Measurements from ENCODE around the gene IL18BP.

Gene IL18BP

DNA sequence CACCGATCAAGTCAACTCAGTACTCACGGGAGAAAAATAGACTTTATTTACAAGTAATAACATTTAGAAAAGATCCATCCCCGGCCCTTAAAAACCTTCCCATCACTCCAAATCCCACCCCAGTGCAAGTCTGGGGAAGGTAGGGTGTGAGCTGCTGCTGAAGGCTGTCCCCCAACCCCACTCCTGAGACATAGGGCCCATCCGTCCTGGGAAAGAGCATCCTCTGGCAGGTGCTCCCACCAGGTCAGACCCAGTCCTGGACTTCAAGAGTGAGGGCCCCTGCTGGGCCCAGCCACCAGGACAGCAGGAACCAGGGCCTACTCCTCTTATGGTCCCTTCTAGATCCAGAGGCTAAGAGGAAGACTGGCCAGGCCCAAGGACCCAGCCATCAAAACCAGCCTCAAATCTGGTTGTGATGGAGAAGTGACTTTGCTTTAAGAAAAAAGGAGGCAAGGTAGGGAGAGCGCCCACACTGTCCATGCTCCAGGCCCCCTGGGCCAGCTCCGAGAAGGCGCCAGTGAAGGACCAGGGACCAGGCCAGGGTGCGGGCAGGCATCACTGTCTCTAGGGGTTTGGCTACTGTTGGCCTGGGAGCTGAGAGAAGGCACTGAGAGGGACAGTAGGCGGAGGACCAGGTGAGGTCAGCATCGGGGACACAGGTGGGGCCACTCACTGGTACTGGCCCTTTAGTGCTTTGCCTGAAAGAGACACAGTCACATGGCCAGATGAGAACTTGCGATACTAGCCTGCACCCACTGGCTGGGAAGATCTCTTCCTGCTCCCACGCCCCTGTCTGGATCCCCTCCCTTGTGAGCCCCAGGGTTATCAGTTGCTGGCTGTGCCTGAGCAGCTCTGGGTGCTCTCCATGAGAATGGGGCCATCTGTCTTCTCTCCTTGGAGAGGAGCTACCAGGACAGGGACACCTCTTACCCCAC lies 4.4 kb downstream of the IL18BP start:
- H3K4me2 ChIP-seq (ENCODE audit: low read length) = no peak overlapping the region
- H3F3A ChIP-seq (ENCODE audit: control insufficient read depth, insufficient read depth) = 0 out of 2 replicates have a peak, but pooled peaks cover 4% of the 10 kb centered on the region
- H3K27ac ChIP-seq (ENCODE audit: low read depth, low read length) = no peak overlapping the region
- TF ChIP-seq, protein P1, sequence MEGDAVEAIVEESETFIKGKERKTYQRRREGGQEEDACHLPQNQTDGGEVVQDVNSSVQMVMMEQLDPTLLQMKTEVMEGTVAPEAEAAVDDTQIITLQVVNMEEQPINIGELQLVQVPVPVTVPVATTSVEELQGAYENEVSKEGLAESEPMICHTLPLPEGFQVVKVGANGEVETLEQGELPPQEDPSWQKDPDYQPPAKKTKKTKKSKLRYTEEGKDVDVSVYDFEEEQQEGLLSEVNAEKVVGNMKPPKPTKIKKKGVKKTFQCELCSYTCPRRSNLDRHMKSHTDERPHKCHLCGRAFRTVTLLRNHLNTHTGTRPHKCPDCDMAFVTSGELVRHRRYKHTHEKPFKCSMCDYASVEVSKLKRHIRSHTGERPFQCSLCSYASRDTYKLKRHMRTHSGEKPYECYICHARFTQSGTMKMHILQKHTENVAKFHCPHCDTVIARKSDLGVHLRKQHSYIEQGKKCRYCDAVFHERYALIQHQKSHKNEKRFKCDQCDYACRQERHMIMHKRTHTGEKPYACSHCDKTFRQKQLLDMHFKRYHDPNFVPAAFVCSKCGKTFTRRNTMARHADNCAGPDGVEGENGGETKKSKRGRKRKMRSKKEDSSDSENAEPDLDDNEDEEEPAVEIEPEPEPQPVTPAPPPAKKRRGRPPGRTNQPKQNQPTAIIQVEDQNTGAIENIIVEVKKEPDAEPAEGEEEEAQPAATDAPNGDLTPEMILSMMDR (IDR thresholded peaks at IDR 0.05; ENCODE audit: low read depth, low read length, poor library complexity, severe bottlenecking) = no peak
- TF ChIP-seq EZH2phosphoT487 (IDR thresholded peaks at IDR 0.05; ENCODE audit: borderline replicate concordance, low read length) = no peak
- H3K36me3 ChIP-seq (ENCODE audit: control insufficient read depth, low read length) = peaks cover 67% of the 10 kb centered on the region
- H3K9me3 ChIP-seq (ENCODE audit: control insufficient read depth, insufficient read depth, low read length) = no peaks in the 10 kb centered on the region
- peaks cover 13% of the 10 kb centered on the region for H3K4me1 ChIP-seq (ENCODE audit: control insufficient read depth, low read length)
- H3K4me3 ChIP-seq (ENCODE audit: low read length) = no peak overlapping the region
- H3K79me2 ChIP-seq (ENCODE audit: control insufficient read depth, low read length) = no peaks in the 10 kb centered on the region
- no peaks in the 10 kb centered on the region; the same call in 1 of the 2 replicates for H4K20me1 ChIP-seq (ENCODE audit: control insufficient read depth, insufficient read depth, low read depth, low read length)
- no peaks in the 10 kb centered on the region for H3K27me3 ChIP-seq (ENCODE audit: control insufficient read depth, low read length)
- no peaks in the 10 kb centered on the region for H3K9me2 ChIP-seq (replicated peaks; ENCODE audit: control insufficient read depth, low read length)

DNA sequence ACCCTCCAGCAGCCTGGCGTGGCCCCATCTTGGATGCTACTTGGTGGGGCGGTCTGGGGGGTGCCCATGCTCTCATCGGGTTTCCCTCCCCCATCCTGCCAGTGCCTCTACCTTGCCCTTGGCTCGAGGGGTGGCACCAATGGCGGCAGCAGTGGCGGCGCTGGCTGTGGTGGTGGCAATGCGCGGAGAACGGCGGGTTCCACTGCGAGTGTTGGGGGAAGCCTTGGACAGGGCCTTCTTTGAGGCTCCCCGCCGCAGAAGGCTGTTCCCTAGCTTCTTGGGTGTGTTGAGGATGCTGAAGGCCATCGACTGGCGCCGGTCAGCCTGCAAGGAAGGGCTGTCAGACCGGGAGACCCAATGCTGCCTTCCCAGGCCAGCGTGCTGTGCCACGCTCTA lies 5.1 kb downstream of the IL18BP start:
- Histone ChIP-seq H3K4me3 (ENCODE audit: low read length) (no peak overlapping the region), H3K36me3 (ENCODE audit: control insufficient read depth, low read length) (peaks cover 73% of the 10 kb centered on the region), H4K20me1 (ENCODE audit: control insufficient read depth, insufficient read depth, low read depth, low read length) (no peaks in the 10 kb centered on the region; the same call in 1 of the 2 replicates), H3F3A (ENCODE audit: control insufficient read depth, insufficient read depth) (0 out of 2 replicates have a peak, but pooled peaks cover 4% of the 10 kb centered on the region), H3K9me3 (ENCODE audit: control insufficient read depth, insufficient read depth, low read length) (no peaks in the 10 kb centered on the region), H3K4me1 (ENCODE audit: control insufficient read depth, low read length) (peaks cover 7% of the 10 kb centered on the region), H3K4me2 (ENCODE audit: low read length) (no peak overlapping the region), H3K9me2 (replicated peaks; ENCODE audit: control insufficient read depth, low read length) (no peaks in the 10 kb centered on the region), H3K27ac (ENCODE audit: low read depth, low read length) (no peak overlapping the region), H3K27me3 (ENCODE audit: control insufficient read depth, low read length) (no peaks in the 10 kb centered on the region), H3K79me2 (ENCODE audit: control insufficient read depth, low read length) (no peaks in the 10 kb centered on the region)
- TF ChIP-seq, protein P1 (IDR thresholded peaks at IDR 0.05; ENCODE audit: low read depth, low read length, poor library complexity, severe bottlenecking) = no peak
- no peak for TF ChIP-seq EZH2phosphoT487 (IDR thresholded peaks at IDR 0.05; ENCODE audit: borderline replicate concordance, low read length)

DNA sequence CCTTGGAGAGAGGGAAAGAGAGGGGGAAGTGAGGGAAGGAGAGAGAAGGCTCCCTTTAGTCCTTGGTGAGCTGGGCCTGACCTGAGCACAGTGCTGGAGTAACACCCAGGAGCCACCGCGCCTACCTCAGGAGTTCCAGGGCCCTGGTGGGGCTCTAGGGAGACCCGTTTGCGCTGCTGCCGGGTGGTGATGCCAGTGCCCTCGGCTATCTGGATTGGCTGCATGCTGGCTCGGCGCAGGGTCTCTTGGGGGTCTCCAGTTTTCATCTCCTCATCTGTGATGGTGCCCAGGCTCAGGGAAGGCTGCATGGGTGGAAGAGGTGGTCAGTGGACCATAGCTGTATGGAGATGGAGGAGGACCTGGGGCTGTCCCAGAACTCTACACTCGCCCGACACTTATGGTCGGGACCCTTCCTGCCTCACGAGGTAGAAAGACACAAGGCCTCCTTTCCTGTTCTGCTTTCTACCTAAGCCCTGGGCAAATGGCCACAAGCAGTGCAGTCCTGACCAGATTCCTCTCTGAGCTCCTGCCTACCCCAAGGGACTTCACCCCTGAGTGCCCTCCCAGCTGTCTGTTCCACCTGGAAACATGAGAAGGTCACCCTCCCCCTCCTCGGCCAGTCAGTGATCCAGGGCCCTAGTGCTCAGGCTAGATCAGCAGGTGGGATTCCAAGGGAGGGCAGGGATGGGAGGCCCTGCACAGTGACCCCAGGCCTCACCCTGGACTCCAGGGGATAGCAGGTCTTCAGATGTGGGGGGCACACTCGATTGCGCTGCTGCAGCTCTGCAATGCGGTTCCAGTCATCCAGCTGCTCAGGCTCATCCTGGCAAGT lies 6.0 kb downstream of the IL18BP start:
- Histone ChIP-seq H3K9me2 (replicated peaks; ENCODE audit: control insufficient read depth, low read length) (no peaks in the 10 kb centered on the region), H3K4me2 (ENCODE audit: low read length) (no peak overlapping the region), H3F3A (ENCODE audit: control insufficient read depth, insufficient read depth) (0 out of 2 replicates have a peak, but pooled peaks cover 4% of the 10 kb centered on the region), H3K27me3 (ENCODE audit: control insufficient read depth, low read length) (no peaks in the 10 kb centered on the region), H3K27ac (ENCODE audit: low read depth, low read length) (no peak overlapping the region), H3K79me2 (ENCODE audit: control insufficient read depth, low read length) (no peaks in the 10 kb centered on the region), H3K9me3 (ENCODE audit: control insufficient read depth, insufficient read depth, low read length) (no peaks in the 10 kb centered on the region), H3K4me1 (ENCODE audit: control insufficient read depth, low read length) (no peaks in the 10 kb centered on the region), H3K4me3 (ENCODE audit: low read length) (no peak overlapping the region), H3K36me3 (ENCODE audit: control insufficient read depth, low read length) (peaks cover 79% of the 10 kb centered on the region), H4K20me1 (ENCODE audit: control insufficient read depth, insufficient read depth, low read depth, low read length) (no peaks in the 10 kb centered on the region; the same call in 1 of the 2 replicates)
- no peak for TF ChIP-seq EZH2phosphoT487 (IDR thresholded peaks at IDR 0.05; ENCODE audit: borderline replicate concordance, low read length)
- TF ChIP-seq, protein P1 (IDR thresholded peaks at IDR 0.05; ENCODE audit: low read depth, low read length, poor library complexity, severe bottlenecking) = no peak

Data from DOHH2 (cell line).